Measurements from ENCODE around the gene ZNHIT2.

- no peak for TF ChIP-seq EZH2phosphoT487 (IDR thresholded peaks at IDR 0.05; ENCODE audit: borderline replicate concordance, low read depth, low read length)
- no peak for TF ChIP-seq CTCF (conservative IDR thresholded peaks at IDR 0.05; ENCODE audit: low read length)
These were observed 34.2 kb downstream of the ZNHIT2 start for GRCh38 chr11:65083134-65083833.
